GM23248 (cell line): ENCODE data around the gene FAM193A.

ENCODE experiments used
- EZH2 ChIP-seq: fragments of 200-600 bp; sonication (generic); IDR thresholded peaks from 2 replicates; pipeline ENCODE4 v1.6.1; 2018; ENCODE audit warnings: antibody characterized with exemption, mild to moderate bottlenecking; ENCODE audit not compliant: insufficient read depth, poor library complexity, severe bottlenecking
- EZH2phosphoT487 ChIP-seq: fragments of 200-600 bp; sonication (generic); IDR thresholded peaks from 2 replicates; pipeline ENCODE4 v1.6.1; 2018; ENCODE audit warnings: antibody characterized with exemption, moderate library complexity, mild to moderate bottlenecking, low read depth; ENCODE audit not compliant: insufficient read depth

GRCh38 chr4:2615821-2616220 is 79.4 kb downstream of the FAM193A start:
- TF ChIP-seq EZH2 (no peak), EZH2phosphoT487 (no peak)
